Stimulated activated CD8-positive, alpha-beta memory T cell treated with anti-CD3 and anti-CD28 coated beads, Interleukin-12 subunit alpha, Interleukin-12 subunit beta, amount 100 ng/mL, for 24 hours (primary cell): Measurements from ENCODE around the gene MME.

Experiments
- DNase-seq: peaks from one replicate; pipeline ENCODE4 v3.0.0-alpha.2; 2020; ENCODE audit errors: extremely low read depth

MME gene

GRCh38 chr3:155079746-155080487, at the start of gene MME:
TSS of gene MME (plus strand) at chr3:155080319. CDS start at chr3:155084168, 3,849 bp downstream.
- no peak for DNase-seq

GRCh38 chr3:155031186-155031585, 48.9 kb upstream of the MME start:
- DNase-seq: no peak

- no peak for DNase-seq
Measured at GRCh38 chr3:155032918-155033317, 47.2 kb upstream of the MME start.

GRCh38 chr3:155034786-155035185, 45.3 kb upstream of the MME start:
- no peak for DNase-seq

GRCh38 chr3:155035553-155035952, 44.6 kb upstream of the MME start:
- no peak for DNase-seq

- DNase-seq: no peak
Measured at GRCh38 chr3:155037508-155038202, 42.5 kb upstream of the MME start.

- DNase-seq: no peak
Measured at GRCh38 chr3:155038203-155038554, 41.9 kb upstream of the MME start.

GRCh38 chr3:155046935-155047334, 33.2 kb upstream of the MME start:
- DNase-seq: no peak

- DNase-seq: no peak
Measured at GRCh38 chr3:155047672-155048071, 32.4 kb upstream of the MME start.

GRCh38 chr3:155049959-155050358, 30.2 kb upstream of the MME start:
- no peak for DNase-seq

GRCh38 chr3:155052470-155052869, 27.6 kb upstream of the MME start:
- DNase-seq: no peak

- no peak for DNase-seq
Measured at GRCh38 chr3:155053756-155054155, 26.4 kb upstream of the MME start.

GRCh38 chr3:155064920-155065319, 15.2 kb upstream of the MME start:
- DNase-seq: no peak

GRCh38 chr3:155065537-155065936, 14.6 kb upstream of the MME start:
- DNase-seq: no peak

- no peak for DNase-seq
Measured at GRCh38 chr3:155069729-155070128, 10.4 kb upstream of the MME start.

GRCh38 chr3:155070316-155070715, 9.8 kb upstream of the MME start:
- DNase-seq: no peak

- DNase-seq: no peak
Measured at GRCh38 chr3:155070932-155071387, 9.2 kb upstream of the MME start.

GRCh38 chr3:155075200-155075599, 4.9 kb upstream of the MME start:
- no peak for DNase-seq

GRCh38 chr3:155076888-155077287, 3.2 kb upstream of the MME start:
- no peak for DNase-seq

GRCh38 chr3:155078711-155079467, 1.2 kb upstream of the MME start:
- no peak for DNase-seq

GRCh38 chr3:155079468-155079745, 712 bp upstream of the MME start:
- DNase-seq: no peak

- DNase-seq: no peak
Measured at GRCh38 chr3:155080692-155081091, 573 bp downstream of the MME start.

GRCh38 chr3:155083313-155083905, 3.3 kb downstream of the MME start:
- no peak for DNase-seq
